ENCODE data around the gene CFAP299.

GRCh38 chr4:80897537-80898303, 562.2 kb downstream of the CFAP299 start:
- TF ChIP-seq CTCF (conservative IDR thresholded peaks at IDR 0.05) (no peak), EZH2 (IDR thresholded peaks at IDR 0.05; ENCODE audit: low read depth) (no peak)
